Keratinocyte (primary cell): Measurements from ENCODE around the gene PRAC1. TPM values are rescaled to one million over a fixed set of nuclear protein-coding genes. Genes with fewer than 3 reads are reported as not detected.

Experiments
- DNase-seq: peaks from one replicate; pipeline ENCODE4 v3.0.0-alpha.2; 2011; ENCODE audit warnings: low read depth, missing footprints, low spot score
- FAIRE-seq: peaks from 2 replicates; lab custom pipeline; 2011; peaks lifted over from hg19 to GRCh38; lab: Jason Lieb, UNC
- H2AFZ ChIP-seq: 2 replicates; pipeline ENCODE4 v1.6.0; 2012; ENCODE audit warnings: low read length, control low read depth, inconsistent platforms; ENCODE audit not compliant: control insufficient read depth
- H3K27ac ChIP-seq: 2 replicates; pipeline ENCODE4 v1.5.1; 2011; ENCODE audit warnings: low read length; ENCODE audit not compliant: control insufficient read depth, insufficient read depth
- H3K27me3 ChIP-seq: 3 replicates; pipeline ENCODE4 v1.6.0; 2011; ENCODE audit warnings: low read length; ENCODE audit not compliant: control insufficient read depth, insufficient read depth; ENCODE audit errors: extremely low read depth
- H3K36me3 ChIP-seq, 2 experiments: 2 replicates in 1 of 2; 3 replicates in 1 of 2; pipeline ENCODE4 v1.5.1; 2011; ENCODE audit warnings: low read length in 2 of 2, mild to moderate bottlenecking in 1 of 2; ENCODE audit not compliant: control insufficient read depth in 2 of 2, insufficient read depth in 2 of 2; ENCODE audit errors: extremely low read depth in 1 of 2
- H3K4me1 ChIP-seq: 3 replicates; pipeline ENCODE4 v1.5.1; 2011; ENCODE audit warnings: low read length; ENCODE audit not compliant: control insufficient read depth, insufficient read depth; ENCODE audit errors: extremely low read depth
- H3K4me2 ChIP-seq: 3 replicates; pipeline ENCODE4 v1.6.0; 2011; ENCODE audit warnings: low read depth, low read length; ENCODE audit not compliant: control insufficient read depth, insufficient read depth; ENCODE audit errors: extremely low read depth
- H3K4me3 ChIP-seq, 3 experiments: fragments of 200-600 bp in 1 of 3; sonication (generic) in 1 of 3; 2 replicates in 2 of 3; 3 replicates in 1 of 3; pipeline ENCODE4 v1.5.1; 2011 to 2016; ENCODE audit warnings: low read length in 3 of 3, mild to moderate bottlenecking in 3 of 3, control low read depth in 2 of 3, inconsistent platforms in 1 of 3, low read depth in 1 of 3, mixed read lengths in 1 of 3, mixed run types in 1 of 3, moderate library complexity in 1 of 3; ENCODE audit not compliant: control insufficient read depth in 2 of 3, insufficient read depth in 2 of 3; ENCODE audit errors: extremely low read depth in 1 of 3
- H3K79me2 ChIP-seq: 2 replicates; pipeline ENCODE4 v1.6.0; 2012; ENCODE audit warnings: low read length; ENCODE audit not compliant: control insufficient read depth, insufficient read depth
- H3K9ac ChIP-seq: 3 replicates; pipeline ENCODE4 v1.6.0; 2011; ENCODE audit warnings: low read length; ENCODE audit not compliant: control insufficient read depth, insufficient read depth; ENCODE audit errors: extremely low read depth
- H3K9me1 ChIP-seq: 3 replicates; pipeline ENCODE4 v1.6.0; 2011; ENCODE audit warnings: low read length; ENCODE audit not compliant: control insufficient read depth, insufficient read depth; ENCODE audit errors: extremely low read depth
- H3K9me3 ChIP-seq: 2 replicates; pipeline ENCODE4 v1.5.1; 2012; ENCODE audit warnings: low read depth, low read length; ENCODE audit not compliant: control insufficient read depth
- H4K20me1 ChIP-seq: 3 replicates; pipeline ENCODE4 v1.6.0; 2011; ENCODE audit warnings: low read length; ENCODE audit not compliant: control insufficient read depth, insufficient read depth; ENCODE audit errors: extremely low read depth
- CTCF ChIP-seq, 3 experiments: IDR thresholded peaks in 1 of 3; conservative IDR thresholded peaks in 1 of 3; optimal IDR thresholded peaks in 1 of 3; 2 replicates in 2 of 3; 3 replicates in 1 of 3; pipeline versions ENCODE3 to v1.5.1; 2011; ENCODE audit warnings: low read length in 3 of 3, mild to moderate bottlenecking in 3 of 3, moderate library complexity in 2 of 3, control low read depth in 1 of 3, inconsistent platforms in 1 of 3; ENCODE audit not compliant: insufficient read depth in 2 of 3; ENCODE audit errors: extremely low read depth in 1 of 3
- EZH2 ChIP-seq: IDR thresholded peaks from one replicate; pipeline ENCODE4 v1.6.1; 2012; ENCODE audit warnings: inconsistent platforms, mild to moderate bottlenecking, low read length, moderate library complexity
- dilution Hi-C: fragments of 300-500 bp; cut with MboI; formaldehyde crosslinking; loops from one replicate; pipeline ENCODE4 v1.7.0; 2020; ENCODE audit warnings: low sequenced_read_pairs; ENCODE audit not compliant: extremely low pct_ligation_motif_present
- polyA plus RNA-seq, 5 experiments: library from polyadenylated mRNA; depleted of rRNA in 3 of 5; stranded (reverse) in 3 of 5; stranded (forward) in 1 of 5; unstranded in 1 of 5; fragments of >200 nt; gene quantifications; 1 replicate in 1 of 5; 2 replicates in 3 of 5; 3 replicates in 1 of 5; pipeline versions ENCODE4 v1.2.1 to v1.2.3, GENCODE V29; 2011 to 2012; ENCODE audit warnings: missing spikeins in 2 of 5, low read depth in 1 of 5, low replicate concordance in 1 of 5

Gene PRAC1
- polyA plus RNA-seq, 1 donor (not counting 4 experiments of a cell fraction or from before 2014, with no cell fraction given): not detected

GRCh38 chr17:48733632-48734328 lies 11.5 kb upstream of the PRAC1 start:
- Histone ChIP-seq H3K27me3 (peaks cover 97% of the 10 kb centered on the region), H3K4me1 (no peaks in the 10 kb centered on the region), H4K20me1 (peaks cover 2% of the 10 kb centered on the region), H3K9me1 (no peaks in the 10 kb centered on the region), H3K79me2 (no peaks in the 10 kb centered on the region), H3K9me3 (no peaks in the 10 kb centered on the region), H3K36me3 (no peaks in the 10 kb centered on the region), H3K4me3 (no peak overlapping the region), H3K4me2 (no peak overlapping the region), H3K9ac (no peak overlapping the region), H2AFZ (no peak overlapping the region), H3K27ac (no peak overlapping the region)
- dilution Hi-C loops: no loop called here
- no peak for FAIRE-seq
- no peak for DNase-seq
- no peak for TF ChIP-seq CTCF (optimal IDR thresholded peaks at IDR 0.05 in 1 of 3, IDR thresholded peaks at IDR 0.05 in 1 of 3, conservative IDR thresholded peaks at IDR 0.05 in 1 of 3; ENCODE audit: extremely low read depth in 1 of 3, insufficient read depth in 2 of 3, low read length in 3 of 3)
- TF ChIP-seq EZH2: no peak

- TF ChIP-seq CTCF (optimal IDR thresholded peaks at IDR 0.05 in 1 of 3, IDR thresholded peaks at IDR 0.05 in 1 of 3, conservative IDR thresholded peaks at IDR 0.05 in 1 of 3; ENCODE audit: extremely low read depth in 1 of 3, insufficient read depth in 2 of 3, low read length in 3 of 3) (no peak), EZH2 (peak; percentile 90)
- Histone ChIP-seq H3K9me3 (no peaks in the 10 kb centered on the region), H3K9ac (no peak overlapping the region), H3K4me1 (no peaks in the 10 kb centered on the region), H3K4me2 (no peak overlapping the region), H4K20me1 (peaks cover 2% of the 10 kb centered on the region), H3K9me1 (no peaks in the 10 kb centered on the region), H3K27ac (no peak overlapping the region), H3K79me2 (no peaks in the 10 kb centered on the region), H3K27me3 (peaks cover 97% of the 10 kb centered on the region), H2AFZ (no peak overlapping the region), H3K36me3 (no peaks in the 10 kb centered on the region), H3K4me3 (no peak overlapping the region)
- DNase-seq (no peak), FAIRE-seq (no peak)
- dilution Hi-C loops: no loop called here
Measured at GRCh38 chr17:48732688-48733629, 10.6 kb upstream of the PRAC1 start.
